HG02973 (cell line): Measurements from ENCODE around the gene DNPH1.

Experiments used
- ATAC-seq: cut with Tn5 transposase; IDR thresholded peaks from one replicate; pipeline ENCODE4 v1.9.1; 2021; ENCODE audit warnings: moderate library complexity; ENCODE audit not compliant: unreplicated experiment

DNPH1 gene

GRCh38 chr6:43247114-43247999 is 18.1 kb upstream of the DNPH1 start:
- peak; percentile 69 for ATAC-seq

GRCh38 chr6:43246301-43247113 is 17.2 kb upstream of the DNPH1 start:
- ATAC-seq = peak; percentile 26

- no peak for ATAC-seq
Observed at GRCh38 chr6:43243664-43244321, 14.5 kb upstream of the DNPH1 start.

- ATAC-seq = no peak
Observed at GRCh38 chr6:43242908-43243663, 13.8 kb upstream of the DNPH1 start, which contains the start of gene TTBK1. TSS of gene TTBK1 (plus strand) at chr6:43243481. CDS start at chr6:43246661, 3,180 bp downstream.

GRCh38 chr6:43241446-43241845 is 12.2 kb upstream of the DNPH1 start:
- ATAC-seq = no peak

- ATAC-seq = no peak
Observed at GRCh38 chr6:43240950-43241349, 11.7 kb upstream of the DNPH1 start.

DNA sequence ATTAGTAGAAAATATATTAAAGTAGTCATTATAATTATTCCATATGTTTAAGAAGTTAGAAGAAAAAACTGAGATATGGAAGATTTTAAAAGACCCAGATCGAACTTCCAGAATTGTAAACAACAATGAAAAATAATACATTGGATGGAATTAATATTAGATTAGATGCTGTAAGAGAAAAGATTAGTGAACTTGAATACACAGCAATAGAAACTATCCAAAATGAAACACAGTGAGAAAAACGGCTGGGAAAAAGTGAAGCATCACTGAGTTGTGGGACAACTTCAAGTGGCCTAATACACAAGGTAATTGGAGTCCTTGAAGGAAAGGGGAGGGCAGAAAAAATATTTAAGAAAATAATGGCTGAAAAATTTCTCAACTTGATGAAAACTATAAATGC is 9.8 kb upstream of the DNPH1 start:
- ATAC-seq = no peak

DNA sequence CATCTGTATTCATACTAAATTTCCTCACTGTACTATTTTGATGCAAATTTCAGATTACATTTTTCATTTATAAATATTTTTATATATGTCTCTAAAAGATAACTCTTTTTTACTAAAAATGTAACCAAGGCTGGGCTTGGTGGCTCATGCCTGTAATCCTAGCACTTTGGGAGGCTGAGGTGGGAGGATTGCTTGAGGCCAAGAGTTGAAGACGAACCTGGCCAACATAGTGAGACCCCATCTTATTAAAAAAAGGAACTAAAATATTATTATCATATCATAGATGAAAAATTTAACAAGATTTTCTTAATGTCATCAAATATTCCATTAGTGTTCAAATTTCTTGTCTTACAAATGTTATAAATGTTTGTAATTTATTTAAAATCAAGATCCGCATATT is 6.6 kb upstream of the DNPH1 start:
- no peak for ATAC-seq

- ATAC-seq = no peak
Observed at GRCh38 chr6:43231735-43232450, 2.6 kb upstream of the DNPH1 start.

DNA sequence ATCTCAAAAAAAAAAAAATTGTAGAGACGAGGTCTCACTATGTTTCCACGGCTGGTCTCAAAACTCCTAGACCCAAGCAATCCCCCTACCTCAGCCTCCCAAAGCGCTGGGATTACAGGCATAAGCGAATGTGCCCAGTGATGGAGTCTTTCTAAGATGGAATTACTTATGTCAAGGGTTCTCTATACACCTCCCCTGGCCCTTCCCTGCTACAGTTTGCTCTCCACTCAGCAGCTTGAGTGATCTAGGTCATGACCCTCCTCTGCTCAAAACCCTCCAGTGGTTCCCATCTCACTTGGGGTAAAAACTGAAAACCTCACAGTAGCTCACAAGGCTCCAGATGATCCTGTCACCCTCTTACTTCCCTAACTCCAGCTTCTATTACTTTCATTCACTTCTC is 1.8 kb upstream of the DNPH1 start:
- ATAC-seq = no peak

GRCh38 chr6:43229803-43230620 is 731 bp upstream of the DNPH1 start:
- ATAC-seq = no peak

- ATAC-seq = no peak
Observed at GRCh38 chr6:43226192-43226851, 3.0 kb downstream of the DNPH1 start.

DNA sequence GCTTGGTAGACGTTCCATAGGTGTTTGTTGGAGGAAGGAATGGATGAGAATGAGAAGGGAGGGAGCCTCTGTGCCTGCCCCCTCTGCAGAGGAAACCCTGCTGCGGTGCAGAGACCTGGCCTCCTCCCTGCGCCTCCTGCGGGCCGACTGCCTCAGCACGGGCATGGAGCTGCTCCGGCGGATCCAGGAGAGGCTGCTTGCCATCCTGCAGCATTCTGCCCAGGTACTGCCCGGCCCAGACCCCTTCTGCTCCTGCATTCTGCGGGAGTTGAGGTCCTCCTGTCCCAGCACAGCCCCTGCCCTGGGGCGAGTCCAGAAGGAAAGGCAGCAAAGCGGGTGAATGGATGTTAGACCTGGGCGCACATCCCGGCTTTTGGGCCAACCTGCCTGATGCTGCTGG is 6.1 kb downstream of the DNPH1 start:
- no peak for ATAC-seq

DNA sequence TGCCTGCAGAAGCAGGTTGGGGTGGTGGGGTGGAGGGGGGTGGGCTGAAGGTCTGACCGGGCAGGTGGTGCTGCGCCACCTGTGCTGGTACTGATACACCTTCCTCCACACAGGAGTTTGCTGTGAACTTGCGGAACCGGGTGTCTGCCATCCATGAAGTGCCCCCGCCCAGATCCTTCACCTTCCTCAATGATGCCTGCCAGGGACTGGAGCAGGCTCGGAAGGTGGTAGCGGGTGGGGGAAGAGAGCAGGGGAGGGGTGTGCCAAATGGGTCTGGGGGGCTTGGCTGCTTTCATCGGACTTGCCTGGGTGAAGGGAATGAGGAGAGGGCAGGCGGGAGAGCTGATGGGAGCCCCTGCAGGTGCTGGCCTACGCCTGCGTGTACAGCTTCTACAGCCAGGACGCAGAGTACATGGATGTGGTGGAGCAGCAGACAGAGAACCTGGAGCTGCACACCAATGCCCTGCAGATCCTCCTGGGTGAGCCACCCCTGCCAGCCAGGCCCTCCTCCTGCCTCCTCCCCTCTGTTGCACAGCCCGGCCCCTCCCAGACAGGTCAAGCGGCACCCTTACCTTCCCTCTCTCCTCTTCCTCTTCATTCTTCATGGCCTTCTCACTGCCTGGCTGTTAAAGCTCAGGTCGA is 6.7 kb downstream of the DNPH1 start:
- no peak for ATAC-seq

DNA sequence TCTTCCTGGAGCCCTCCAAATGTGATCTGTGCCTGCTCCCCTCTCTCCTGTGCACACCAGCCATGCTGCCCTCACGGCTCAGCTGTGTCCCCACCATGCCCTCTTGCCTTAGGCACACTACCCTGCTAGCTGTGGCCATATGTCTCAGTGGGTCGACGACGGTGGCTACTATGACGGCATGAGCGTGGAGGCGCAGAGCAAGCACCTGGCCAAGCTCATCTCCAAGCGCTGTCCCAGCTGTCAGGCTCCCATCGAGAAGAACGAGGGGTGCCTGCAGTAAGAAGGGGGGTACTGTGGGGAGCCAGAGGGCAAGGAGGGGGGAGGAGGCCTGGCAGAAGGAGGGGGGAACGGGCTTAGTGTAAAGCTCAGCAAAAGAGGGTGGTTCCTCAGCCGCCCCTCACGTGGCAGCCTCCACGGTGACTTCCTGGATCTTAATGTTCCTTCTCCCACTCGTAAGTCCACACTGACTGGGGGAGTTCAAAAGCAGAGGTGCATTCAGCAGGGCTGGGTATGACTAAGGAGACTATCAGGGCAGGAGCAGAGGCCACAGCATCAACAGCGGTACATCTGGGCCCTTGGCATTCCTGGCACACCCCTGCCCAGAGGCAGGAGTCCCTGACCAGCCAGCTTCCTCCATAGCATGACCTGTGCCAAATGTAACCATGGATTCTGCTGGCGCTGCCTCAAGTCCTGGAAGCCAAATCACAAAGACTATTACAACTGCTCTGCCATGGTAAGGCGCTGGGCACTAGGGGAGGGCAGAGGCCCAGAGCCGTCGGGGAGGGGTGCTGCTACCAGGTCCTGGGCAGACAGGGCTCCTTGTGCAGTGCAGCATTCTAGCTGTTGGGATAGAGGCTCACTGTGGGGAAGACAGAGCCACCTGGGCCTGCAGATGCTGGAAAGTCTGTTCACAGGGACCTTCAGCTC is 8.0 kb downstream of the DNPH1 start:
- ATAC-seq = no peak

- no peak for ATAC-seq
Observed at GRCh38 chr6:43220439-43220951, 8.8 kb downstream of the DNPH1 start.

DNA sequence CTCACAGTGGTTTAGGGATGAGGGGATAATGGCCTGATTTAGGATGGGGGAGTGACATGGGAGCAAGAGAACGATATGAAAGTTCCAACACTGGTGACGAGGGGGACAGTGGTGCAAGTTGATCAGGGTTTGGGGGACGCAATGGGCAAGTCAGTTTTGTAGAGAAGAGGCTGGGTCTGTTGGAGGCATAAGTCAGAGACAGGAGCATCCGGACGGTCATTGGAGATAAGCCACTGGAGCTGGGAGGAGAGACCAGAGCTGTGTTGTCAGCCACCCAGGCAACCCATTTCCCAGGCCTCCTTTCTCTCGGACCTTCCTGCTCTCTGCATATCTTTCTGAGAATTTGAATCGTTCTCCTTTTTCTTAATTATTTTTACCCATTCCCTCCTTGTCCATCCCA is 9.5 kb downstream of the DNPH1 start:
- ATAC-seq = no peak
